Colonic mucosa (tissue), 4 donors: ENCODE results near the gene FAM13C. TPM values are rescaled to one million over a fixed set of nuclear protein-coding genes. Genes with fewer than 3 reads are reported as not detected.

Experiments
- DNase-seq: peaks from one replicate; pipeline ENCODE4 v3.0.0-alpha.2; 2020
- H3K27ac ChIP-seq: fragments of 200-600 bp; one replicate; pipeline ENCODE4 v1.8.0; 2021
- H3K27me3 ChIP-seq: fragments of 200-600 bp; one replicate; pipeline ENCODE4 v1.8.0; 2021
- H3K36me3 ChIP-seq: fragments of 200-600 bp; one replicate; pipeline ENCODE4 v1.8.0; 2021
- H3K4me1 ChIP-seq: fragments of 200-600 bp; one replicate; pipeline ENCODE4 v1.8.0; 2021; ENCODE audit warnings: mild to moderate bottlenecking
- H3K4me3 ChIP-seq: fragments of 200-600 bp; one replicate; pipeline ENCODE4 v1.8.0; 2021
- H3K9ac ChIP-seq, 2 donors: one replicate each; pipeline ENCODE4 v1.7.0; 2013; ENCODE audit warnings: control low read depth in 2 of 2, low read depth in 2 of 2, low read length in 2 of 2
- H3K9me3 ChIP-seq: fragments of 200-600 bp; one replicate; pipeline ENCODE4 v1.8.0; 2021
- CTCF ChIP-seq: fragments of 200-600 bp; IDR thresholded peaks from one replicate; pipeline ENCODE4 v1.8.0; 2022; ENCODE audit warnings: antibody characterized with exemption, mild to moderate bottlenecking
- intact Hi-C: fragments of 100-400 bp; cut with DNase I; formaldehyde crosslinking; loops from one replicate; pipeline ENCODE4 v1.14.1; 2022
- total RNA-seq, 2 donors: library from RNA; stranded (reverse); fragmentation: NEBNext Ultra II Directional in 1 of 2; extraction: Animal tissue kit (Norgen Biotek cat#: 25700) in 1 of 2; gene quantifications; one replicate each; pipeline ENCODE4 v1.2.1, GENCODE V29; 2021
- donor health status: healthy.
- donor health status: DM: no; HTN: no; CAD: no.
- donor health status: DM: no; HTN: no; CAD: no.

The FAM13C gene
- total RNA-seq, 2 donors from 2014 or later: 1.0 to 2.5 TPM

GRCh38 chr10:59354434-59354833 is 7.9 kb downstream of the FAM13C start:
- no peak overlapping the region for H3K4me3 ChIP-seq
- H3K4me1 ChIP-seq: no peaks in the 10 kb centered on the region
- no peak for DNase-seq
- intact Hi-C loops: no loop called here
- no peaks in the 10 kb centered on the region for H3K27me3 ChIP-seq
- no peak overlapping the region for H3K9ac ChIP-seq
- H3K27ac ChIP-seq: no peak overlapping the region
- H3K9me3 ChIP-seq: no peaks in the 10 kb centered on the region
- no peak for TF ChIP-seq CTCF
- H3K36me3 ChIP-seq: no peaks in the 10 kb centered on the region

- Histone ChIP-seq H3K4me3 (no peak overlapping the region), H3K4me1 (no peaks in the 10 kb centered on the region), H3K36me3 (no peaks in the 10 kb centered on the region), H3K9me3 (no peaks in the 10 kb centered on the region), H3K9ac (no peak overlapping the region), H3K27me3 (no peaks in the 10 kb centered on the region), H3K27ac (no peak overlapping the region)
- DNase-seq: no peak
- intact Hi-C loops: no loop called here
- TF ChIP-seq CTCF: no peak
These were observed 11.8 kb downstream of the FAM13C start for GRCh38 chr10:59350558-59350957.

DNA sequence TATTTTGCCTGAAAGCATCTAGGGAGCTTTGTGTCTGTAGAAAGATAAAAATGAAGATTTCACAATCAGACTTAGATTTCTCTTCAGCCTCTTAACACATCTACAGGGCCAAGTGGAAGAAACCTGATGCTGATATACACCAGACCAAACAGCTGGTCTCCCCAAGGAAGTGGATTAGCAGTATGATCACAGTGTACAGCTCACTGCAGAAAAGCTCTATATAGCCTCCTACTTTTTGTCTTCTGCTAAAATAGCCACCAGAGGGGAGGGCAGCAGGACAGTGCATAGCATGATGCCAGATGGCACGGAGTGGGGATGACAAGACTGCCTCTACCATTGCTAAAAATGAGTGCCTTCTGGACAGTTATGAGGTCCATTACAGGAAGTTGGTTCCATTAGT is 16.0 kb downstream of the FAM13C start:
- no peaks in the 10 kb centered on the region for H3K9me3 ChIP-seq
- no peak overlapping the region for H3K27ac ChIP-seq
- intact Hi-C loops: no loop called here
- no peak for DNase-seq
- no peak overlapping the region for H3K4me3 ChIP-seq
- no peak overlapping the region for H3K9ac ChIP-seq
- no peak for TF ChIP-seq CTCF
- no peaks in the 10 kb centered on the region for H3K27me3 ChIP-seq
- H3K36me3 ChIP-seq: no peaks in the 10 kb centered on the region
- no peaks in the 10 kb centered on the region for H3K4me1 ChIP-seq

- Histone ChIP-seq H3K9ac (no peak overlapping the region), H3K27ac (no peak overlapping the region), H3K9me3 (no peaks in the 10 kb centered on the region), H3K36me3 (no peaks in the 10 kb centered on the region), H3K4me3 (no peak overlapping the region), H3K27me3 (no peaks in the 10 kb centered on the region), H3K4me1 (no peaks in the 10 kb centered on the region)
- intact Hi-C loops: no loop called here
- DNase-seq: no peak
- no peak for TF ChIP-seq CTCF
These were observed 19.6 kb downstream of the FAM13C start for GRCh38 chr10:59342723-59343122.

GRCh38 chr10:59342000-59342399 is 20.3 kb downstream of the FAM13C start:
- intact Hi-C loops: no loop called here
- Histone ChIP-seq H3K4me3 (no peak overlapping the region), H3K27me3 (no peaks in the 10 kb centered on the region), H3K36me3 (no peaks in the 10 kb centered on the region), H3K4me1 (no peaks in the 10 kb centered on the region), H3K27ac (no peak overlapping the region), H3K9me3 (no peaks in the 10 kb centered on the region), H3K9ac (no peak overlapping the region)
- no peak for DNase-seq
- TF ChIP-seq CTCF: no peak

GRCh38 chr10:59340285-59340684 is 22.1 kb downstream of the FAM13C start:
- TF ChIP-seq CTCF: no peak
- Histone ChIP-seq H3K4me3 (no peak overlapping the region), H3K9ac (no peak overlapping the region), H3K27ac (no peak overlapping the region), H3K27me3 (no peaks in the 10 kb centered on the region), H3K36me3 (no peaks in the 10 kb centered on the region), H3K4me1 (no peaks in the 10 kb centered on the region), H3K9me3 (no peaks in the 10 kb centered on the region)
- no peak for DNase-seq
- intact Hi-C loops: no loop called here
